LNCAP (cell line): ENCODE data around the gene ANKRD42.

Source experiments
- TF ChIP-seq, protein P1 (sequence below): fragments of 450-650 bp; IDR thresholded peaks from 2 replicates; pipeline ENCODE4 v1.5.1; 2017; ENCODE audit warnings: mild to moderate bottlenecking

Gene ANKRD42

DNA sequence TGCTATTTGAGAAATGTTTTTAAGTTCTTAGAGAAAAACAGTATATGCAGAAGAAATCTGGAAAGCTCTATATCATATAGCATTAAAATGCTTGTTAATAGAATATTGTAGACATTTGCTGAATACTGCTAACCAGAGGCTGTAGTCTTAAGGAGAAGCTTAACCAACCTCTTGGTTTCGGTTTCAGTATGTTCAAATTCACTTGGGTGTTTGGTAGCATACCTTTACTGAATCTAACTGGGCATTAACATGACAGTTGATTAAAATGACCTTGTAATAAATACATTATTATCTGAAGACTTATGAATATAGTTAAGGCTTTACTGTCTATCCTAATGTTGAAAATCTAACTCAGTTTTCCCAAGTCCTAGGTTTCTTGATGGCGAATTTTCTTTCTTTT, 31.1 kb upstream of the ANKRD42 start:
- TF ChIP-seq, protein P1, sequence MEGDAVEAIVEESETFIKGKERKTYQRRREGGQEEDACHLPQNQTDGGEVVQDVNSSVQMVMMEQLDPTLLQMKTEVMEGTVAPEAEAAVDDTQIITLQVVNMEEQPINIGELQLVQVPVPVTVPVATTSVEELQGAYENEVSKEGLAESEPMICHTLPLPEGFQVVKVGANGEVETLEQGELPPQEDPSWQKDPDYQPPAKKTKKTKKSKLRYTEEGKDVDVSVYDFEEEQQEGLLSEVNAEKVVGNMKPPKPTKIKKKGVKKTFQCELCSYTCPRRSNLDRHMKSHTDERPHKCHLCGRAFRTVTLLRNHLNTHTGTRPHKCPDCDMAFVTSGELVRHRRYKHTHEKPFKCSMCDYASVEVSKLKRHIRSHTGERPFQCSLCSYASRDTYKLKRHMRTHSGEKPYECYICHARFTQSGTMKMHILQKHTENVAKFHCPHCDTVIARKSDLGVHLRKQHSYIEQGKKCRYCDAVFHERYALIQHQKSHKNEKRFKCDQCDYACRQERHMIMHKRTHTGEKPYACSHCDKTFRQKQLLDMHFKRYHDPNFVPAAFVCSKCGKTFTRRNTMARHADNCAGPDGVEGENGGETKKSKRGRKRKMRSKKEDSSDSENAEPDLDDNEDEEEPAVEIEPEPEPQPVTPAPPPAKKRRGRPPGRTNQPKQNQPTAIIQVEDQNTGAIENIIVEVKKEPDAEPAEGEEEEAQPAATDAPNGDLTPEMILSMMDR = no peak

DNA sequence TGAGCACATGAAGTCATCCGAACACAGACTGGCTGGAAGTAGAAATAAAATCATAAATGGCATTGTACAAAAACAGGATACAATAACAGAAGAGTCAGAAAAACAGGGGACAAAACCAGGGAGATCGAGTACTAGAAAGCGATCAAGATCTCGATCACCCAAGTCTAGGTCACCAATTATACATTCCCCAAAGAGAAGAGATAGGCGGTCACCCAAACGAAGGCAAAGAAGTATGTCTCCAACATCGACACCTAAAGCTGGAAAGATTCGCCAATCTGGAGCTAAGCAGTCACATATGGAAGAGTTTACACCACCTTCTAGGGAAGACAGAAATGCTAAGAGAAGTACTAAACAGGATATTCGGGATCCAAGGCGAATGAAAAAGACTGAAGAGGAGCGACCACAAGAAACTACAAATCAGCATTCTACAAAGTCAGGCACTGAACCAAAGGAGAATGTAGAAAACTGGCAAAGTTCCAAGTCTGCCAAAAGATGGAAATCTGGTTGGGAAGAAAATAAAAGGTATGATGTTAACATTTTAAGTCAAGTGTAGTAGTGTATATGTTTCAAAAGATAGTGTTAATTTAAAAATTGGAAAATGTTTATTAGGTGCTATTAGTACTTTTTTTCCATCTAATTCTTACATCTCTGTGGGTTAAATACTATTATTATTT, 27.2 kb upstream of the ANKRD42 start:
- TF ChIP-seq, protein P1 = no peak

DNA sequence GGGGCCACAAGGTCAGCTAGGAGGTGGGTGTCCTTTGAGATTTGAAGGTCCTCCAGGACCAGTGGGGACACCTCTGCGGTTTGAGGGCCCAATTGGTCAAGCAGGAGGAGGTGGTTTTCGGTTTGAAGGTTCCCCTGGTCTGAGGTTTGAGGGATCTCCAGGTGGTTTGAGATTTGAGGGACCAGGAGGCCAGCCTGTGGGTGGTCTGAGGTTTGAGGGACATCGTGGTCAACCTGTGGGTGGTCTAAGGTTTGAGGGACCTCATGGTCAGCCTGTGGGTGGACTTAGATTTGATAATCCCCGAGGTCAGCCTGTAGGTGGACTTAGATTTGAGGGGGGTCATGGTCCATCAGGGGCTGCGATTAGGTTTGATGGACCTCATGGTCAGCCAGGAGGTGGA, 24.8 kb upstream of the ANKRD42 start:
- TF ChIP-seq, protein P1 = no peak

DNA sequence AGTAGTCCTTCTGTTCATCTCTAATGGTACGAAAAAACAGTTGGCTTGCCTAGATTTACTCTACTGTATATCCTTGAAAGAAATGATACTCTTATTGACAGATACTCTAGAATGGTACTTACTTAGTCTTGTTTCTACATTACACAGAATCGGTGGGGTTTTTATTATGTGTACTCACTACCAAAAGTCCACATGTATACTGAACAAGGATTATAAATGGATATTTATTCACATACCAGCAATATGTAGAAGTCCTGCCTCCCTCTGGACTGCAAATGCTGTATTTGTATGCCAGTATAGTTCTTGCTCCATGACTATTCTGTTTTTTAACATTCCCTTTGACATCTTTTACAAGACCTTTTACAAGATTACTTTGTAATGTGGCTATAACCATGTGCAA, 22.6 kb upstream of the ANKRD42 start:
- TF ChIP-seq, protein P1 = no peak

DNA sequence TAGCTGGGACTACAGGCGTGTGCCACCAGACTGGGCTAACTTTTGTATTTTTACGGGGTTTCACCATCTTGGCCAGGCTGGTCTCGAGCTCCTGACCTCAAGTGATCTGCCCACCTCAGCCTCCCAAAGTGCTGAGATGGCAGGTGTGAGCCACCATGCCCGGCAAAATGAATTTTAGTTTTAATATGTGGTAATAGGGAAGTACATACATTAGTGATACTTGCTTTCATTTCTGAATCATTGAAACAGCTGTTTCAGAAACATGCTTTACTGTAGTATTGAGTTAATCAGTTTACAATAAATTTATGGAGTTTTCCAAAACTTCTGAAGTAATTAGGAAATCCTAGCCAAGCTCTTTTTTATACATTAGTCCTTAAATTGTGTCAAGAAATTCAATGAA, 21.0 kb upstream of the ANKRD42 start:
- TF ChIP-seq, protein P1 = no peak

DNA sequence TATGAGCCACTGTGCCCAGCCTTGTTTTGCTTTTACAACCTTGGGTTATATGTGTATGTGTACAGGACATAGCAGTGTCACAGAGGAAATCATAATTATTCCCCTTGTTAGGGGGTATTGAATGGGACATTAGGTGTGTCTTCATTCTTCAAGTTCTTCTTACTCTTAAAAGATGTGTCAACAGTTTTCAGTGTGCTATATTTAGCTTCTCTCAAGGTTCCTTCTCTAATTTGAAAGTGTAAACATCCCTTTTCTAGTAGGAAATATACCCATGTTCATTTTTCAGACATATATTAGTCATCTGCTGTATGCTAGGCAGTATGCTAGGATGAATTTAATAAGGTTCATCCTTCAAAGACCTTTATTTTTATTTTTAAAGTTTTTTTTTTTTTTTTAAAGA, 19.5 kb upstream of the ANKRD42 start:
- TF ChIP-seq, protein P1 = no peak

DNA sequence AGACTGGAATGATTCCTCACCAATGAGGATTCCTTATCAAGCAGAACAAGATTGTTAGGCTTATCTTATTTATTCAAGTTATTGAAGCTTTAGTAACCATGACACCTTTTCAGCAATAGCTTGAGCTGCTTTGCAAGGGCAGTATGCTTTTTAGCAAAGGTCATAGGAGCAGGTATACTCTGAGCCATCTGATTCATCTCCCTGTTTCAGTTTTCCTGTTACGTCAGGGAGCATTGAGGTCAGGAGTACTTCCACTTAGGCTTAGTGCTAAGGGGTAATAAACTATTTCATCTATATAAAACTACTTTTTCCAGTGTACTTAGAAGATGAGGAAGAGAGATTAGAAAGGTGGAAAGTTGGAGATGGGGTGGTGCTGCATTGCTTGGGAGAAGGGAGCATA, 17.7 kb upstream of the ANKRD42 start:
- TF ChIP-seq, protein P1 = no peak

DNA sequence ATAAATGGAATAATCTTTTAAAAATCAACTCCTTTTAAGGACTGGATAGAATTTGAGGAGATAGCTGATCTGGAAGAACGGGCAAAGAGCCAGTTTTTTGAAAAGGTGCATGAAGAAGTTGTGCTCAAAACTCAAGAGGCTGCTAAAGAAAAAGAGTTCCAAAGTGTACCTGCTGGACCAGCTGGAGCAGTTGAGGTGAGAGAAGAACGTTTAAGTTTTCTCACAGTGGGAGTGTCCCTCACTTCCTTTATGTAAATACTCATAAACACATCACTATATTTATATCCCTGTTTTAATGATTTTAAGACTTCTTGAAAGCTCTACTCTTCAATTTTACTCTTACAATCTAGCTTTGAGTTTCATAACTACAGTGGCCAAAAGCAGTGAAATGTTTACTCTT, 11.7 kb upstream of the ANKRD42 start:
- TF ChIP-seq, protein P1 = no peak
